ENCODE results near the gene RDH12. TPM values are rescaled to one million over a fixed set of nuclear protein-coding genes. Genes with fewer than 3 reads are reported as not detected.

The RDH12 gene
- total and polyA plus RNA-seq, 9 of the 15 experiments (the other 6 are each of a cell fraction or from before 2014, with no cell fraction given): 0.03 to 0.29 (median 0.07) TPM; not detected in 2

DNA sequence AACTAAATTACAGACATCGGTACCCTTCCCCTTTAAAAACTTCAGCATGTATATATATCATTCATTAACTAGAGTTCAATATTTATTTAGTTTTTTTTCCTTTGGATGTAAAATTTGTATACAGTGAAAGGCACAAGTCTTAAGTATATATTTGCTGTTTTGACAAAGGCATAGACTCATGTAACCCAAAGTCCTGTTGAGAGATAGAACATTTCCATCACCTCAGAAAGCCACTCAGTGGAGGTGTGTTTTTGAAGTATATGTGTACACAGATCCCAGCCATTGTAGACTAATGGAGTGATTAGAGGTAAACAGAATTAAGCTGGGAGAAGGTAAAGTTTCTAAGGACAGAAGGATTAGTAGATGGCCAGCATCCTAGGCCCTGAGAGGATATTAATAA lies 15.4 kb downstream of the RDH12 start:
- in situ Hi-C loops (cut with MboI): no loop called here
- H3K9me1 ChIP-seq (ENCODE audit: control insufficient read depth, insufficient read depth, low read length): no peaks in the 10 kb centered on the region
- H3K27me3 ChIP-seq (ENCODE audit: control insufficient read depth in 2 of 2, insufficient read depth in 2 of 2, low read length in 2 of 2): no peaks in the 10 kb centered on the region
- no peak for ATAC-seq
- H3K4me2 ChIP-seq (ENCODE audit: insufficient read depth, low read length): no peak overlapping the region
- WGBS (ENCODE audit: insufficient coverage, low coverage, missing lambda C conversion rate): 100% methylated on average over 1 of the region's 1 CpG
- H3K27ac ChIP-seq (ENCODE audit: extremely low read depth, low read depth, low read length): no peak overlapping the region
- no peak for FAIRE-seq
- no peak overlapping the region for H3K4me3 ChIP-seq
- ChIA-PET POLR2A (interaction anchor here (1.0 kb wide), 1 partner anchor 298 kb away, joined by 3 read pairs; no protein-coding TSS in a partner anchor), CTCF (ENCODE audit: low intra/inter-chr PET ratio) (no interaction called here)
- intact Hi-C loops (cut with micrococcal nuclease): no loop called here
- H3K9ac ChIP-seq (ENCODE audit: insufficient read depth in 1 of 2, low read depth in 2 of 2, low read length in 2 of 2): no peak overlapping the region
- H3K36me3 ChIP-seq (ENCODE audit: control insufficient read depth, insufficient read depth, low read length): no peaks in the 10 kb centered on the region
- H3K79me2 ChIP-seq (ENCODE audit: control insufficient read depth, insufficient read depth, low read length): no peaks in the 10 kb centered on the region
- DNase-seq (ENCODE audit: extremely low read depth in 1 of 4, low spot score in 3 of 4): no peak
- no peaks in the 10 kb centered on the region for H4K20me1 ChIP-seq (replicated peaks; ENCODE audit: control insufficient read depth, insufficient read depth, low read length)
- H3K9me3 ChIP-seq (replicated peaks; ENCODE audit: control insufficient read depth, insufficient read depth, low read depth, low read length): no peaks in the 10 kb centered on the region
- TF ChIP-seq, protein P1, sequence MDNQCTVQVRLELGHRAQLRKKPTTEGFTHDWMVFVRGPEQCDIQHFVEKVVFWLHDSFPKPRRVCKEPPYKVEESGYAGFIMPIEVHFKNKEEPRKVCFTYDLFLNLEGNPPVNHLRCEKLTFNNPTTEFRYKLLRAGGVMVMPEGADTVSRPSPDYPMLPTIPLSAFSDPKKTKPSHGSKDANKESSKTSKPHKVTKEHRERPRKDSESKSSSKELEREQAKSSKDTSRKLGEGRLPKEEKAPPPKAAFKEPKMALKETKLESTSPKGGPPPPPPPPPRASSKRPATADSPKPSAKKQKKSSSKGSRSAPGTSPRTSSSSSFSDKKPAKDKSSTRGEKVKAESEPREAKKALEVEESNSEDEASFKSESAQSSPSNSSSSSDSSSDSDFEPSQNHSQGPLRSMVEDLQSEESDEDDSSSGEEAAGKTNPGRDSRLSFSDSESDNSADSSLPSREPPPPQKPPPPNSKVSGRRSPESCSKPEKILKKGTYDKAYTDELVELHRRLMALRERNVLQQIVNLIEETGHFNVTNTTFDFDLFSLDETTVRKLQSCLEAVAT (IDR thresholded peaks at IDR 0.05): no peak
- H2AFZ ChIP-seq (ENCODE audit: low read depth, low read length): no peak overlapping the region
- BruUV-seq (replicated peaks): no TSS peak
- peaks cover 3 to 10% of the 10 kb centered on the region in 2 experiments; a peak in 3 of 5 replicates for H3K4me1 ChIP-seq (replicated peaks in 1 of 2; ENCODE audit: control insufficient read depth in 2 of 2, insufficient read depth in 2 of 2, low read length in 2 of 2)

- in situ Hi-C loops (cut with MboI): no loop called here
- no peak overlapping the region for H3K4me3 ChIP-seq
- no peaks in the 10 kb centered on the region for H3K9me3 ChIP-seq (replicated peaks; ENCODE audit: control insufficient read depth, insufficient read depth, low read depth, low read length)
- H3K9ac ChIP-seq (ENCODE audit: insufficient read depth in 1 of 2, low read depth in 2 of 2, low read length in 2 of 2): no peak overlapping the region
- CTCF ChIA-PET (ENCODE audit: low intra/inter-chr PET ratio): no interaction called here
- no peaks in the 10 kb centered on the region for H3K79me2 ChIP-seq (ENCODE audit: control insufficient read depth, insufficient read depth, low read length)
- no TSS peak for BruUV-seq (replicated peaks)
- H3K4me1 ChIP-seq (replicated peaks in 1 of 2; ENCODE audit: control insufficient read depth in 2 of 2, insufficient read depth in 2 of 2, low read length in 2 of 2): peaks cover 3 to 10% of the 10 kb centered on the region in 2 experiments; a peak in 3 of 5 replicates
- H2AFZ ChIP-seq (ENCODE audit: low read depth, low read length): peak overlapping the region; percentile 2; the same call in 1 of the 2 replicates
- TF ChIP-seq MEIS2 (IDR thresholded peaks at IDR 0.05; ENCODE audit: partially characterized antibody): peak; percentile 66
- TF ChIP-seq, protein P2, sequence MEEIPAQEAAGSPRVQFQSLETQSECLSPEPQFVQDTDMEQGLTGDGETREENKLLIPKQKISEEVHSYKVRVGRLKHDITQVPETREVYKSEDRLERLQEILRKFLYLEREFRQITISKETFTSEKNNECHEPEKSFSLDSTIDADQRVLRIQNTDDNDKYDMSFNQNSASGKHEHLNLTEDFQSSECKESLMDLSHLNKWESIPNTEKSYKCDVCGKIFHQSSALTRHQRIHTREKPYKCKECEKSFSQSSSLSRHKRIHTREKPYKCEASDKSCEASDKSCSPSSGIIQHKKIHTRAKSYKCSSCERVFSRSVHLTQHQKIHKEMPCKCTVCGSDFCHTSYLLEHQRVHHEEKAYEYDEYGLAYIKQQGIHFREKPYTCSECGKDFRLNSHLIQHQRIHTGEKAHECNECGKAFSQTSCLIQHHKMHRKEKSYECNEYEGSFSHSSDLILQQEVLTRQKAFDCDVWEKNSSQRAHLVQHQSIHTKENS (CRISPR knock-in tag; IDR thresholded peaks at IDR 0.05): no peak
- TF ChIP-seq PBX2 (CRISPR knock-in tag; IDR thresholded peaks at IDR 0.05; ENCODE audit: low read depth): no peak
- peak; percentile 54 for TF ChIP-seq PBX2 (tag; conservative IDR thresholded peaks at IDR 0.05; ENCODE audit: low read depth)
- TF ChIP-seq BMI1 (IDR thresholded peaks at IDR 0.05; ENCODE audit: low read length): no peak
- TF ChIP-seq ZNF766 (CRISPR knock-in tag; conservative IDR thresholded peaks at IDR 0.05): no peak
- TF ChIP-seq, protein P3, sequence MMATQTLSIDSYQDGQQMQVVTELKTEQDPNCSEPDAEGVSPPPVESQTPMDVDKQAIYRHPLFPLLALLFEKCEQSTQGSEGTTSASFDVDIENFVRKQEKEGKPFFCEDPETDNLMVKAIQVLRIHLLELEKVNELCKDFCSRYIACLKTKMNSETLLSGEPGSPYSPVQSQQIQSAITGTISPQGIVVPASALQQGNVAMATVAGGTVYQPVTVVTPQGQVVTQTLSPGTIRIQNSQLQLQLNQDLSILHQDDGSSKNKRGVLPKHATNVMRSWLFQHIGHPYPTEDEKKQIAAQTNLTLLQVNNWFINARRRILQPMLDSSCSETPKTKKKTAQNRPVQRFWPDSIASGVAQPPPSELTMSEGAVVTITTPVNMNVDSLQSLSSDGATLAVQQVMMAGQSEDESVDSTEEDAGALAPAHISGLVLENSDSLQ (IDR thresholded peaks at IDR 0.05): peak; percentile 63
- POLR2A ChIA-PET: no interaction called here
- no peak overlapping the region for H3K27ac ChIP-seq (ENCODE audit: extremely low read depth, low read depth, low read length)
- FAIRE-seq: no peak
- H3K27me3 ChIP-seq (ENCODE audit: control insufficient read depth in 2 of 2, insufficient read depth in 2 of 2, low read length in 2 of 2): no peaks in the 10 kb centered on the region
- no peak overlapping the region for H3K4me2 ChIP-seq (ENCODE audit: insufficient read depth, low read length)
- DNase-seq (ENCODE audit: extremely low read depth in 1 of 4, low spot score in 3 of 4): no peak
- ATAC-seq: no peak
- intact Hi-C loops (cut with micrococcal nuclease): no loop called here
- 53% methylated on average over 2 of the region's 2 CpGs for WGBS (ENCODE audit: insufficient coverage, low coverage, missing lambda C conversion rate)
- H3K9me1 ChIP-seq (ENCODE audit: control insufficient read depth, insufficient read depth, low read length): no peaks in the 10 kb centered on the region
- H4K20me1 ChIP-seq (replicated peaks; ENCODE audit: control insufficient read depth, insufficient read depth, low read length): no peaks in the 10 kb centered on the region
- H3K36me3 ChIP-seq (ENCODE audit: control insufficient read depth, insufficient read depth, low read length): no peaks in the 10 kb centered on the region
Measured at GRCh38 chr14:67718265-67718664, 16.6 kb downstream of the RDH12 start.

Data from K562 (cell line).